NB4 (cell line): ENCODE data around the gene SLC10A4.
"Not testable (repeated sequence)": the region's sequence is repeated elsewhere in the genome, so short reads cannot be mapped to it uniquely, and the experiment has no call there.

Experiments used
- DNase-seq: peaks from one replicate; pipeline ENCODE4 v3.0.0; 2010; ENCODE audit warnings: low read depth
- H3K4me3 ChIP-seq: one replicate; pipeline ENCODE4 v1.5.1; 2011; ENCODE audit warnings: mild to moderate bottlenecking, low read depth, low read length, moderate library complexity
- MYC ChIP-seq: IDR thresholded peaks from 2 replicates; pipeline ENCODE4 v1.6.1; 2011; ENCODE audit warnings: low read depth, low read length
- POLR2A ChIP-seq: IDR thresholded peaks from 2 replicates; pipeline ENCODE4 v1.6.1; 2011; ENCODE audit warnings: mild to moderate bottlenecking; ENCODE audit not compliant: insufficient read length; ENCODE audit errors: extremely low read depth
- TF ChIP-seq, protein P1 (sequence below): IDR thresholded peaks from 2 replicates; pipeline ENCODE4 v1.6.1; 2011; ENCODE audit warnings: low read depth, low read length
- TF ChIP-seq, protein P2 (sequence below): IDR thresholded peaks from one replicate; pipeline ENCODE4 v1.5.1; 2012; ENCODE audit warnings: low read depth, low read length

SLC10A4 gene

DNA sequence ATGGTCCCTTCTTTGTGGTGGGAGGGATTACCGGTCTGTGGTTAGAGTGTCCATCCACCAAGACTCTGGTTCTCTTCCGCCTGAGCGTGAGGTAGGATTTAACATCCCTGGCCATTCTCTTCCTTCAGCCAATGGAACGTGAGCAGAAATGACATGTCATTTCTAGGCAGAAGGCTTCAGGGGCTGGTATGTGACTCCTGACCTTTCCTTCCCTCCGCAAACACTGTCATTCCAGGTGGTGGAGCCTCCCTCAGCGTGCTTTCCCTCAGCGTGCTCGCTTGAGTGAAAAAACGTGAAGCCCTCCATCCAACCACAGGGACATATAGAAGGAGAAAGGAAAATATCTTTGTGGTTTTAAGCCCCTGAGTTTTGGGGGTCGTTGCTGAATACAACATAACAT lies 34.0 kb upstream of the SLC10A4 start:
- TF ChIP-seq, protein P1, sequence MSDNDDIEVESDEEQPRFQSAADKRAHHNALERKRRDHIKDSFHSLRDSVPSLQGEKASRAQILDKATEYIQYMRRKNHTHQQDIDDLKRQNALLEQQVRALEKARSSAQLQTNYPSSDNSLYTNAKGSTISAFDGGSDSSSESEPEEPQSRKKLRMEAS, result no peak
- no peak for TF ChIP-seq MYC
- TF ChIP-seq, protein P2, sequence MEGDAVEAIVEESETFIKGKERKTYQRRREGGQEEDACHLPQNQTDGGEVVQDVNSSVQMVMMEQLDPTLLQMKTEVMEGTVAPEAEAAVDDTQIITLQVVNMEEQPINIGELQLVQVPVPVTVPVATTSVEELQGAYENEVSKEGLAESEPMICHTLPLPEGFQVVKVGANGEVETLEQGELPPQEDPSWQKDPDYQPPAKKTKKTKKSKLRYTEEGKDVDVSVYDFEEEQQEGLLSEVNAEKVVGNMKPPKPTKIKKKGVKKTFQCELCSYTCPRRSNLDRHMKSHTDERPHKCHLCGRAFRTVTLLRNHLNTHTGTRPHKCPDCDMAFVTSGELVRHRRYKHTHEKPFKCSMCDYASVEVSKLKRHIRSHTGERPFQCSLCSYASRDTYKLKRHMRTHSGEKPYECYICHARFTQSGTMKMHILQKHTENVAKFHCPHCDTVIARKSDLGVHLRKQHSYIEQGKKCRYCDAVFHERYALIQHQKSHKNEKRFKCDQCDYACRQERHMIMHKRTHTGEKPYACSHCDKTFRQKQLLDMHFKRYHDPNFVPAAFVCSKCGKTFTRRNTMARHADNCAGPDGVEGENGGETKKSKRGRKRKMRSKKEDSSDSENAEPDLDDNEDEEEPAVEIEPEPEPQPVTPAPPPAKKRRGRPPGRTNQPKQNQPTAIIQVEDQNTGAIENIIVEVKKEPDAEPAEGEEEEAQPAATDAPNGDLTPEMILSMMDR, result no peak
- no peak for TF ChIP-seq POLR2A
- H3K4me3 ChIP-seq, result no peak overlapping the region
- DNase-seq, result no peak

DNA sequence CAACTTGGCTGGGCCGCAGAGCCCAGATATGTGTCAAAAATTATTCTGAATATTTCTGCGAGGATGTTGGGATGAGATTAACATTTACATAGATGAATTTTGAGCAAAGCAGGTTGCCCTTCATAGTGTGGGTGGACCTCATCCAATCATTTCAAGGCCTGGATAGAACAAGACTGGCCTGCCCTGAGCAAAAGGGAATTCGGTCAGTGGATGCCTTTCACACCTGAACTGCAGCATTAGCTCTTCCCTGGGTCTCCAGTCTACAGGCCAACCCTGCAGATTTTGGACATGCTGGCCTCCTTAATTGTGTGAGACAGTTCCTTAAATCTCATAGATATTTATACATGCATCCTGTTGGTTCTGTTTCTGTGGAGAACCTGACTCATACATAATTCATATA lies 32.4 kb upstream of the SLC10A4 start:
- DNase-seq, result no peak
- no peak overlapping the region for H3K4me3 ChIP-seq
- TF ChIP-seq MYC (no peak), POLR2A (no peak)
- TF ChIP-seq, protein P2, result no peak
- TF ChIP-seq, protein P1, result no peak

DNA sequence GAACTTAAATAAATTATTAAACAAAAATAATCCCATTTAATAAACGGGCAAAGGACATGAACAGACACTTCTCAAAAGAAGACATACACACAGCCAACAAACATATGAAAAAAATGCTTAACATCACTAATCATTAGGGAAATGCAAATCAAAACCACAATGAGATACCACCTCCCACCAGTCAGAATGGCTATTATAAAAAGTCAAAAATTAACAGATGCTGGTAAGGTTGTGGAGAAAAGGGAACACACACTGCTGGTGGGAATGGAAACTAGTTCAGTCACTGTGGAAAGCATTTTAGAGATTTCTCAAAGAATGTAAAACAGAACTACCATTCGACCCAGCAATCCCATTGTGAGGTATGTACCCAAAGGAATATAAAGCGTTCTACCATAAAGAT lies 31.5 kb upstream of the SLC10A4 start:
- not testable (repeated sequence) for DNase-seq, H3K4me3 ChIP-seq

DNA sequence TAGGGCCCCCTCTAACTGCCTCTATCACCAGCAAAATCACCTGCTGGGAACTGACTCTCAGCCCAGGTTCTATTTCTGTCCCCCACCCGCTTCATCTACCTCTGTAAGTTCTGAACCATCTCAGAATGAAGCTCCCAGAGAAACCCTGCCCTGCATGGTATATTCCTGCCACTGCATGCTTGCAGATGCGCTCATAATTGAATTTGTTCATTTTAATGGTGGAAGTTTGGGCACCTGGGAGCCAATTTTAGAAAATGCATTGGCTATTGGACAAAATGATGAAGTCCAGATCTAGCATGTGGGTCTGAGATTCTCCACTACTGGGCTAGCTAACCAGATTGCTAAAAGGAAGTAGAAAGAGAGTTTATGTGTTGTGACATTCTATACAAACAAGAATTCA lies 28.6 kb upstream of the SLC10A4 start:
- DNase-seq, result no peak
- TF ChIP-seq, protein P1, result no peak
- no peak for TF ChIP-seq MYC
- TF ChIP-seq POLR2A, result no peak
- TF ChIP-seq, protein P2, result no peak
- H3K4me3 ChIP-seq, result no peak overlapping the region

DNA sequence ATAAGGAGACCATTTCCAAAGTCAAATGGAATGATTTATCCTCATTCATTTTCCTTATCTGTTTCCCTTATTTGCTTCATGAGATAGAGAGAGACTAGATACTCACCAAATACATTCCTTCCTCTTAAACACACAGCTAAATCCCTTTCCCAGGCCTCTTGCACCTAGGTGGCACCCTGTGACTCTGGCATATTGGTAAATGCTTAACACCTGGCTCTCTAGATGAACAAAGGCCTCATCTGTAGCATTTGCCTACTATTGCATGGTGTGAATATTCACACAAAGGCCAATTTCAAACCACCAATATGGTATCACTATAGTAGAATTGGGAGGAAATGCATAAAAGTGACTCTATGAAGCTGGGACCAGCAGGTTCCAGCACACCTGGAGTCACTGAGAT lies 22.1 kb upstream of the SLC10A4 start:
- DNase-seq, result no peak
- TF ChIP-seq, protein P2, result no peak
- TF ChIP-seq MYC, result no peak
- TF ChIP-seq, protein P1, result no peak
- no peak for TF ChIP-seq POLR2A

DNA sequence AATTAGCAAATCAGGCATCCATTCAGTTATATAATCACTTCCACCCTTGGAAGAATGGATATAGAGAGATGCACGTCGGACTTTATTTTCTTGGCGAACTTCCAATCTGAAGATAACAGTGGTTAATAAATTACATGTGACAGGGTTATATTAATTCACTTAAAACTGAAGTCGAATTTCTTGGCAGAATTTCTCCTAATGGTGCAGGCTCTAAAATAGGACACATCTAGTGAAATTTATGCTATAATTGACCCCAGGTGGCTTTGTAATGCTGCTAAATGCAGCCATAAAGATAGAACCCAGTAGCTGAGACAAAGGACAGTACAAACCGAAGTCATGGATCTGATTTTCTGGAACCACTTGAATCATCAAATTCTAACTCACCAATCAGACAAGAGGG lies 20.8 kb upstream of the SLC10A4 start:
- no peak for DNase-seq
- TF ChIP-seq, protein P1, result no peak
- TF ChIP-seq POLR2A (no peak), MYC (no peak)
- TF ChIP-seq, protein P2, result no peak
- no peak overlapping the region for H3K4me3 ChIP-seq

More for the DNA sequence above, 22.1 kb upstream of the SLC10A4 start:
- H3K4me3 ChIP-seq, result no peak overlapping the region
